ENCODE measurements around the gene SGIP1. TPM values are rescaled to one million over a fixed set of nuclear protein-coding genes. Genes with fewer than 3 reads are reported as not detected.

The SGIP1 gene, protein sequence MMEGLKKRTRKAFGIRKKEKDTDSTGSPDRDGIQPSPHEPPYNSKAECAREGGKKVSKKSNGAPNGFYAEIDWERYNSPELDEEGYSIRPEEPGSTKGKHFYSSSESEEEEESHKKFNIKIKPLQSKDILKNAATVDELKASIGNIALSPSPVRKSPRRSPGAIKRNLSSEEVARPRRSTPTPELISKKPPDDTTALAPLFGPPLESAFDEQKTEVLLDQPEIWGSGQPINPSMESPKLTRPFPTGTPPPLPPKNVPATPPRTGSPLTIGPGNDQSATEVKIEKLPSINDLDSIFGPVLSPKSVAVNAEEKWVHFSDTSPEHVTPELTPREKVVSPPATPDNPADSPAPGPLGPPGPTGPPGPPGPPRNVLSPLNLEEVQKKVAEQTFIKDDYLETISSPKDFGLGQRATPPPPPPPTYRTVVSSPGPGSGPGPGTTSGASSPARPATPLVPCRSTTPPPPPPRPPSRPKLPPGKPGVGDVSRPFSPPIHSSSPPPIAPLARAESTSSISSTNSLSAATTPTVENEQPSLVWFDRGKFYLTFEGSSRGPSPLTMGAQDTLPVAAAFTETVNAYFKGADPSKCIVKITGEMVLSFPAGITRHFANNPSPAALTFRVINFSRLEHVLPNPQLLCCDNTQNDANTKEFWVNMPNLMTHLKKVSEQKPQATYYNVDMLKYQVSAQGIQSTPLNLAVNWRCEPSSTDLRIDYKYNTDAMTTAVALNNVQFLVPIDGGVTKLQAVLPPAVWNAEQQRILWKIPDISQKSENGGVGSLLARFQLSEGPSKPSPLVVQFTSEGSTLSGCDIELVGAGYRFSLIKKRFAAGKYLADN
- not detected in 2 replicates for total RNA-seq (2014; rRNA removed; shearing (Covaris generic))

DNA sequence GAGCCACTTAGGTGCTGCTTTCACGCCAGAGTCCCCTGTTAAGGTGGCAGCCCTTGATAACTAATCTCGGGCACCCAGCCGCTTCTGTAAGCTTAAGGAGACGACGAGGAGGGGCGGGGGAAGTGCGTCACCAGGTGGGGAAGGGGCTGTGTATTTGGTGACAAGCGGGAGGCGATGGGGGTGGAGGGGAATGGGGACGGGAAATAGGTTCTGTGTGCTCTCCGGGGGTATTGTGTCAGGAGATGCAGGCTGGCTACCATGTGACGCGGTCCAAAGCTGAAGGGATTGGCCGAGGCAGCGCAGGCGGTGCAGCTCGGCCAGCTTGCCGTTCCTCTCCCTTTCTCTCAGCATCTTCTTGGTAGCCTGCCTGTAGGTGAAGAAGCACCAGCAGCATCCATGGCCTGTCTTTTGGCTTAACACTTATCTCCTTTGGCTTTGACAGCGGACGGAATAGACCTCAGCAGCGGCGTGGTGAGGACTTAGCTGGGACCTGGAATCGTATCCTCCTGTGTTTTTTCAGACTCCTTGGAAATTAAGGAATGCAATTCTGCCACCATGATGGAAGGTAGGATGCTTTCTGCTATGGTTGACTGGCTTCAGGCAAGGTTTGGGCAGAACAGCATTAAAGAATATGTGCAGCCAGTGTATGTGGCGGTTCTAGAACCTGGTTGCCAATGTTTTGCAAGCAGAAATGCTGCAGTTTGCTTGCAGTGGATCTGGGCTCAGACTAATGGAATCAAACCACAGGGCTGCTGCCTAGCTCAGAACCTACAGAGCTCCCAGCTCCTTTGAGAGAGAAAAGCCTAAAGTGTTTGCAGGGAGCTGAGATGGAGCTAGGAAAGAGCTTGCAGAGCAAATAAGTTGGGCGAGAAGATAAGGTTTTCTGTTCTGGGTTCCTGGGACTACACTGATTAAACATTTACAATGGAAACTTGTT, at the start of gene SGIP1:
Gene SGIP1 (plus strand): TSS at position 350 of the 937 bp plus-strand sequence. CDS start 206 bp downstream, at position 556.
- DNase-seq (ENCODE audit: low read depth) = no peak

DNA sequence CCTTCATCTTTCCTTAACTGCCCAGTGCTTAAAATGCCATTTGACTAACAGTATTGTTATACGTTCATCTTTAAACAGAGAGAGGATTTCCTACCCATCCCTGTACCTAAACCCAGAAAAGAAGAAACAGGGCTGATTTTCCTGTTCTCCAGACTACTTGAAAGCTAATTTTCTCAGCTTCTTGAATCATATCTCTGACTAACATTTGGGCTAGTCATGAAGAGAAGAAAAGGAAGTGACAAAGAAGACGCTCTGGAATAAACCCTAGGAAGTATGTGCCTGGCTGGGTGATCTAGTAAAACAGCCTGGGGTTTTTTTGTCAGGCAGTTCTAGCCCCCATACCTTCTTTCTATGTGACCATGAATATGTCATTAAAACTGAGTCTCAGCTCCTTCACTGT, 44.8 kb upstream of the SGIP1 start:
- DNase-seq (ENCODE audit: low read depth) = peak; percentile 26

DNA sequence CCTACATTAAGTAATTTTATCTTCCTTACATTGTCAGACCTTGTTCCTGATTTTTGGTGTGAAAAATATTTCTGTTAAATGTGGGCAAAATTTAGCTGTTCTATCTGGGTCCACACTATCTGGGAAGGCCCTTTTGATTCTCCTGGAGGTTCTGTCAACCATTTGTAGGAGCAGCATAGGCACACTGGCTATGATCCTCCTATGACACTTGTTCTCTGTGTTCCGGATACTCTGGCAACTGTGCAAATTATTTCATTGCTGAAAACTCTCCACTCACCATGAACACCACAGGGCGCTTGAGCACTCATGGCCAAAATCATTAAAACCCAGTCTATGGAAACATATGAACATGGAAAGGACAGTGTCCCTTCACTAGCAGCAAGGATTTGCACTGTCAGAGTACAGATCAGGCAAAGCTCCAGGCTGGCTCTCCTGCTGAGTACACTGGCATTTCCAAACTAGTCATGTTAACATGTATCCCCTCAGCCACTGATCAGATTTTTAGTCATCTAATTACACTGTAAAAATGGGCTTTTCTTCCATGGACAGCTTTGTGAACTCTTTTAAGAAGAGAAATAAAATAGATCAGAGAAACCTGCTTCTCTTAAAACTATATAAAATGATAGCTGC, 43.9 kb upstream of the SGIP1 start:
- DNase-seq (ENCODE audit: low read depth) = peak; percentile 18

DNA sequence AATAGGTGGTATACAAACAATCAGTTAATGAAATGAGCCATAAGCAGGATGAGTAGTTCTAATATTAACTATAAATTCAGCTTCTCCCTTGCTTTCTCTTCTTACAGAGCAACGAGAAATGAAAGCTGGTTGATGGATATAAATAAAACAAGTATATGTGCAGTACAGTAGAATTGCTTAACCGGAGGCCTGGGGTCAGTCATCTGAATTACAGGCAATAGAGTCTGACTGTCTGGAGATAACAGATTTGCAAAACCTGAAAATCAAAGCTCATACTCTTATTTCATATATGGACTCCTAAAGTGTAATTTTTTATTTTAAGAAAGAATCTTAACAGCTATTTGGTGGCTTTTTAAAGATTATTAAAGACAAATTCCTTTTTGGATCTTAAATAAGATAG, 43.1 kb upstream of the SGIP1 start:
- no peak for DNase-seq (ENCODE audit: low read depth)

DNA sequence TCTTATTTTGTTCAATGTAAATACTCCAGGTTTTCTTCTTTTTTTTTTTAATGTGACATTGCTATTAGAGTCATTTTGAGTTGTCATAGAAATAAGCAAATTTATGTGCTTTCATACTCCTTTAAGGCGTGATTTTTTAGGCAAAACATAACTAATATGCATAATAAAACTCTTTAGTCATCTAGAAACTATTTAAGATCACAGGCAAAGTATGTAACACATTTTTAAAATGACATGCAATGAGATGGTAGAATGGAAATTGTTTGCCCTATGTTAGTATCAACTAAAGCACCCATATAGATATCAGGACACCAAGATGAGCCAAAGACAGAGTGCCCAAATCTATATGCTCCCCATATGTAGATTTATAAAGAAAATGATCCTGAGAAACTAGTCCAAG, 41.5 kb upstream of the SGIP1 start:
- DNase-seq (ENCODE audit: low read depth) = no peak

DNA sequence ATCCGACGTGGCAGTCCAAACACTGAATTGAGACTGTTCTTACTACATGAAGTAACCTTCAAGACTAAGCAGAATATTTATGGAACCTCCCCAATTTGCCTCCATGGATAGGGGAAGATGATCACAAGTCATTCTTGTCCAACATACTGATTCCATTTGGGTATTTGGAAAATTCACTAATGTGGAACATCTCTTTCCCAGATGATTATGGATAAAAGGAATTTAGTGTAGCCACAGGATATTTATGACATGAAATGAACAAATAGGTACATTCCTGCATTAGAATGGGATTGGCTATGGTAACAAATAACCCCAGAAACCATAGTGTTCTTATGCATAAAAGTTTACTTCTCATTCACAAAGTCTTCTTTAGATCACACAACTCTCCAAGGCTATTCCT, 40.2 kb upstream of the SGIP1 start:
- DNase-seq (ENCODE audit: low read depth) = no peak

DNA sequence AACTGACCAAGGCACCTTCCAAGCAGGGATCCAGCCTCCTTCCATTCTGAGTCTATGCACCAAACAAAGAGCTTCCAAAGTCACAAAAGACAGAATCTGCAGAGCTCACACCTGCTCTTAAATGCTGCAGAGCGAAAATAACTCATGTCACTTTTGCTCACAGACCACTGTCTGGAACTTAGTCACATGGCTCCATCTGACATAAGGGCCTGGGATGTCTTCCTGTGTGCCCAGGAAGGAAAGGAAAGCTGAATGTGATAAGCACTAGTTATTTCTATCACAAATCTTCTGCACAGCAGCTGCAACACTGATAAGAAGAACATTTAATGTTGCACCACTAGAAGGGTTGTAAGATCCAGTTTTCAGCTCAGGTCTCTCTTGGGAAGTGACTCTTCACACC, 39.5 kb upstream of the SGIP1 start:
- no peak for DNase-seq (ENCODE audit: low read depth)

DNA sequence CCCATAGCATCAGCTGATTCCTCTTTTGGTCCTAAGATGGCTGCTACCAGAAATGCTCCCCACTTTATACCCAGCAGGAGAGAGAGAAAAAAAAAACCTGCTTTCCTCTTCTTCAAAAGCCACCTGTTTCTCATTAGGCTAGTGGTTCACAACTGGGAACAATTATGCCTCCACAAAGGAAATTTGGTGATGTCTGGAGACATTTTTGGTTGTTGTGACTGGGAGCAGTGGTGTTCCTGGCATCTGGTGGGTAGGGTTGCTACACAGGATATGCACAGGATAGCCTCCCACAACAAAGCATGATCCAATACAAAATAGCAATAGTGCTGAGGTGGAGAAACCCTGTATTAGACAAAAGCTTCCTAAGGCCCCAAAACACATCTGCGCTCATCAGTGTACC, 38.5 kb upstream of the SGIP1 start:
- no peak for DNase-seq (ENCODE audit: low read depth)

DNA sequence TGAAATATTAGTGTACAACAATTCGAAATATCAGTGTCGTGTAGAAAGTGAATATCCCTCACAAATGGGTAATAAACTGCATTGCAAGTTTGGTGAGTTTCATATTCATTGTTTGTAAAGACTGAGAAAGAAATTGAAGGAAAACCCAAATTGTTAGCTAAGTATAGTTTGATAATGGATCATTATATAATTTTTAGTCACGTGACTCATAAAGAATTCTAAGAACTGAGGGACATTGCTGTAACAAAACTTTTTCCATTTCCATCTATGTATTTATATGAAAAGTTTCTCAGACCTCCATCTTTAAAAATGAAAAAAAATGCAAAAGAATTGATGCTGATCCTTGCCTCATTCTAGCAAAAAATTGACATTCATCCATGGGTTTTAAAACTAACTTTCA, 36.0 kb upstream of the SGIP1 start:
- no peak for DNase-seq (ENCODE audit: low read depth)

DNA sequence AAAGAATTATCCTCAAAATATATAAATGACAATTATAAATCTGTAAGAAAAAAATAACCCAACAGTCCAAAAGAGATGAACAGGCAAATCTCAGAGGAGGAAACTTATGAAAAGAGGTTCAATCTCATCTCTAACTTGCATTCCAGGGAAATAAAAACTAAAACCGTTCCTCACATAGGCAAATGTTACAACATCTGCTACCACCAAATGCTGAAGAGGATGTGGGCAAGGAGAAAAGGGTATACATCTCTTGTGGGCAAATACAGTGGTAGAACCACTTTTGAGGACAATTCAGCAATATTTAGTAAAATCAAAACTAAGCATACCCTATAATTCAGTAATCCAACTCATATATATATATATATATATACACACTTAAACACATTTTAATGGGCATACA, 33.7 kb upstream of the SGIP1 start:
- no peak for DNase-seq (ENCODE audit: low read depth)

DNA sequence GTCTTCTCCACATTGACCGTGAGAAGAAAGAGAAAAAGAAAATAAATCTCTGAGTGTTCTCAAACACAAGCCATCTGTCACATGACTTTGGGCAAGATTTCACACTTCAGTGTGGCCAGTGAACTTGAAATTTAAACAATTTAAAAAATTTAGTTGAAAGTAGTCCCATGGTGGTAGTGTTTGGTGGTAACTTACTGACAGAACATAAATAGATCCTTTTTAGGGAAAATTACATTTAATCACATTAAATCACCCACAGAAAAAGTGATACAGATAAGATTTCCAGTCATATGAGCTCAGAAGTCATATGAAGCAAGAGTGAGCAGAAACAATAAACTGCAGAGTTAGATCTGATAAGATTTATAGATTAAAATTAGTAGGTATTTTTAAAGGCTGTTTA, 31.9 kb upstream of the SGIP1 start:
- no peak for DNase-seq (ENCODE audit: low read depth)

DNA sequence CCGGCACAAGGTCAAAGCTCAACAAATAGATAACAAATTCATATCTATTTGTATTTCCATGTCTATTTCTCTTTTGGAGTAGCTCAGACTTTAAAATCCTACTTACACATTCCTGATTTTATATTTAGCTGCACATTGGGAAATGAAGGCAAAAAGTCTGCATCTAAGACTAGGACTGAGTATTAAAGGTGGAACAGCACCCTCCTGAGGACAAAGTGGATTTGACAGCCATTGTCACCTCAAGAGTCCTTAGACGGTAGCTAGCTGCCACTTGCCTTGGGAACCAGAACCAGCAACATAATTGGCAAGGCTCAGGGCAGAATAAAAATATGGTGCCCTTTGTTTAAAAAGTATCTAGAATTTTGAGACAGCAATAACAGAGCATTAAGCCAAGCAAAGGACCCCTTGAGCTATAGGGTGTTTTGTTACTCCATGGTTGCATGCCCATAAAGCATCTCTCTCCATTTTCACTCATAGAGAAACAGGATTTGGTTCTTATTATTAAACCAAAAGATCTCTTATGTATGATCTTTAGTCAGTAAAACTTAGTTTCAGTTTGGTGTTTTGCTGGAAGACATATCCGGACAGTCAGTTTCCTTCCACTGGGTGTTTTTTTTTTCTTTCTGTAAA, 30.0 kb upstream of the SGIP1 start:
- peak; percentile 54 for DNase-seq (ENCODE audit: low read depth)

DNA sequence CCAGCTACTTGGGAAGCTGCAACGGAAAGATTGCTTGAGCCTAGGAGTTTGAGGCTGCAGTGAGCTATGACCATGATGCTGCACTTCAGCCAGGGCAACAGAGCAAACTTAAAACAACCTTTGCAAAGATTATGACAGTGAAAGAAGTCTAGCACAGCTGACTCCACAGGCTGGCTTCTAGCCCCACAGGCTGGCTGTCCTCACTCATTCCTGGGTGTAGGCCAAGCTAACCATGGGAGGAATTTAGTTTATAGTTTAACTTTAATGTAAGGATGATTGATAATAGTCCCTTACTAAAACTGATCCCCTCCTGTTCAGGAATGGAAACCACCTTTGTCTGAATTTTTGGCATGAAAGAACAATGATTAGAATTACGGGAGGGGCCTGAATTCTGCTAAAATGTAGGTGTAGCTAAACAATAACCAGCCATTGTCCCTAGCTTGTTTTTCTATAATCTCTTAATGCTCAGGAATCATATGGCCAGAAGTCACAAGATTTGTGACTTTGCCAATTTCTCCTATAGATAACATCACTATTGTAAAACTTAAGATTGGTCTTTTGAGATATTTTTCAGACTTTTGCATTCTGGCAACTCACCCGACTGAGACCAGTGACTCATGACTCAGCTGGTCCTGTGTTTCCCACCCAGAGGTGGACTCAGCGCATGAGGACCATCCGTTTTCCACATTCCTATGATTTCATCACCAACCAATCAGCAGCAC, 28.1 kb upstream of the SGIP1 start:
- peak; percentile 51 for DNase-seq (ENCODE audit: low read depth)

DNA sequence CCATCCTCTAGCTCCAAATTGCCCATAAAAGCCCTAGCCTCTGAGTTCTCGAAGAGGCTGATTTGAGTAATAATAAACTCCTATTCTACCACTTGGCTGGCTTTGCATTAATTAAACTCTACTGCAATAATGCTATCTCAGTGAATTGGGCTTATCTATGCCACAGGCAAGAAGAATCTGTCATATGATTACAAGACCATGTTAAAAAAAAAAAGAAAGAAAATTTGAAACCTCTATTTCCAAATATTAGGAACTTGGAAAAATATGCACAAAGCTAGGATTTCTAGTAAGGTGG, 27.6 kb upstream of the SGIP1 start:
- no peak for DNase-seq (ENCODE audit: low read depth)

DNA sequence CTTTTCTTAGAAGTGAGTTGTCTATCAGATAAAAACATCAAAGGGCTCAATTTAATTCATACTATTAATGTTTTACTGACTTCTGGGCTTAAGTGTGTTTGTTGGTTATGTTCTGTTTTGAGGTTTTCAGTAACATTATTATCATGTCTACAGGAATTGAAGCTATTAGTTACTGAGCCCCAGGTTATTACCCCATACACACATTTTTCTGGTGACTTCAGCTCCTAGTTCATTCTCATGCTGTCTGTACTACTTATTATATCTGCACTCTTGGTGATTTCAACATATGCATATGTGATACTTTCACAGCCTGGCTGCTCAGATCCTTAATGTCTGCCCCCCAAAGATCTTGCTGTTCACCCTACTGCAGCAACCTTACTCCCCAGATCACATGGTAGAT, 27.0 kb upstream of the SGIP1 start:
- DNase-seq (ENCODE audit: low read depth) = no peak

DNA sequence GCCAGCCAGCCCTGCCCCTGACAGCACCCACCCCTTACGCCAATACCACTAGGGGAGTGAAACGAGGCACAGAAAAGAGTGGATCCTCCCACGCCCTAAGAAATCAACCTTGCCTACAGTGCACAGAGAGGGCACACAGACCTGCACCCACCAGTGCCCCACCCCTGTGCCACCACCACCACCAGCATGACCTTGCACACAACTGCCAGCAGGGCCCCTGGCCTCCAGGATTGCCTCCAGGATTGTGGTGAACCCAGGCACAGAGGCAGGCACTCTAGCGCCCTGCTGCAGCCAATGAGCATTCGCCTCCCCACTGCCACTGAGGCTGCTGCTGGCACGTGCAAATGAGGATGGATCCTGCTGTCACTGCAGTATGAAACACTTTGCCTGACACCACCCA, 23.5 kb upstream of the SGIP1 start:
- DNase-seq (ENCODE audit: low read depth) = no peak

DNA sequence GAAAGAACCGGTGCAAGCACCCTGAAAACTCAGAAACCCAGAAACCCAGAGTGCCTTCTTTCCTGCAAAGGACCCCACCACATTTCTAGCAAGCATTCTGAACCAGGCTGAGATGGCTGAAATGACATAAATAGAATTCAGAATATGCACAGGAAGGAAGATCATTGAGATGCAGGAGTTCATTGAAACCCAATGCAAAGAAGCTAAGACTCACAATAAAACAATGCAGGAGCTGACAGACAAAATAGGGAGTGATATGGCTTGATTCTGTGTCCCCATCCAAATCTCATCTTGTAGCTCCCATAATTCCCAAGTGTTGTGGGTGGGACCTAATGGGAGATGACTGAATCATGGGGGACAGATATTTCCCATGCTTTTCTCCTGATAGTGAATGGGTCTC, 22.8 kb upstream of the SGIP1 start:
- DNase-seq (ENCODE audit: low read depth) = no peak

DNA sequence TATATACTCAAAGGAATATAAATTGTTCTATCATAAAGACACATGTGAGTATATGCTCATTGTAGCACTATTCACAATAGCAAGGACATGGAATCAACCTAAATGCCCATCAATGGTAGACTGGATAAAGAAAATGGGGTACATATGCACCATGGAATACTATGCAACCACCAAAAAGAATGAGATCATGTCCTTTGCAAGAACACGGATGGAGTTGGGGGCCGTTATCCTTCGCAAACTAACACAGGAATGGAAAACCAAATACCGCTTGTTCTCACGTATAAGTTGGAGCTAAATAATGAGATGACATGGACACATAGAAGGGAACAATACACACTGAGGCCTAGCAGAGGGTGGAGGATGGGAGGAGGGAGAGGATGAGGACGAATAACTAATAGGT, 16.0 kb upstream of the SGIP1 start:
- no peak for DNase-seq (ENCODE audit: low read depth)

DNA sequence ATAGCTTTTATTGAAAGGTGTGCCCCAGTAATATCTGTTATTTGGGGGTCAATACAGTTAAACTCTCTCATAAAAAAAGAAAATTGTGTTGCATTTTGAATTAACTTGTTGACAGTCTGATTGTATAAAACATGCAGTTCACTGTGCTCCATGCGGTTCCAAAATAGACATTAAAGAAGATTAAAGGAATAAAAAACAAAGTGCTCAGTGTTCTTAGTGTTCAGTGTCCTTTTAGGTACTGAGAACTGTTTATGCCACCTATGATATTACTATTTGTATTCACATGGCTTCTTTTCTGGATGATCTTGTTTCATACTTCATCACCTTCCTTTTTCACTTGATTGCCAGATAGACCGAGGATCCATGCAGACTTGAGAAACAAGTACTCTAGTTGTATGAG, 15.3 kb upstream of the SGIP1 start:
- no peak for DNase-seq (ENCODE audit: low read depth)

DNA sequence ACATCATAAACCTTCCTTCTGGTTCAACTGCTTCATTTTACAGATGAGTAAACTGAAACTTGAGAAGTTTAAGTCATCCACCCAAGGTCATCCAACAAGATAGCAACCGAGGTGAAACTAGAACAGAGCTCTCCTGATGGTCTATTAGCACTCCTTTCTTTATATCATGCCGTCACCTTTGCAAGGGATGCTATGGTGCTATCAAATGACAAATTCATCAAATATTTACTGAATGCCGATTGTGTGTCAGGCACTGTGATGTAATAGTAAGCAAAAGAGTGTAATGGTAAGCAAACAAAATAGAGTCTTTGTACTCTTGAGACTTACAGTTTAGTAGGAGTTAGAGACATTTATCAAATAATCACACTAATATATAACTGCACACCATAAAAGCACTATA, 14.0 kb upstream of the SGIP1 start:
- no peak for DNase-seq (ENCODE audit: low read depth)

DNA sequence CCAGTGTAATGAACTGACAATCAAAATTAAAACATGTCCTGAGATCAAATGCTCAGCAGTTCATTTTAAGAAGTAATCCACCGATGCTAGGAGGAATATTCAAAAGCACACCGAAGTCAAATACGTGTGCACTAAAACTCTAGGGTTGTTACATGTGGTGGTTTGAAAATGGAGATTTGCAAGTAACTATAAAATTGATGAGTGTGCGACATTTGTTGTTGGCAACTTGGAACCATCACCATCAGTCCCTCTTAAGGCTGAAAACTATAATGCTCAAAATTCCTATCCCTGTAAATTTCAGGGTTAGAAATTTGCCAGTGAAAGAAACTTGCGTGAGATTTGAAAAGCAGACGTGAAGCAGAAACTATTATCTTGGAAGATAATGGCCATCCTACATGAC, 13.3 kb upstream of the SGIP1 start:
- no peak for DNase-seq (ENCODE audit: low read depth)
